Lower leg skin (tissue), 4 donors: ENCODE data around the gene SPATA2L. TPM values are rescaled to one million over a fixed set of nuclear protein-coding genes. Genes with fewer than 3 reads are reported as not detected.
"Not testable (repeated sequence)": the region's sequence is repeated elsewhere in the genome, so short reads cannot be mapped to it uniquely, and the experiment has no call there.

Experiments used
- DNase-seq, 2 donors: peaks; one replicate each; pipeline ENCODE4 v3.0.0-alpha.2; 2019; ENCODE audit warnings: low spot score in 2 of 2
- H3K4me3 ChIP-seq: fragments of 200-600 bp; sonication (generic); 2 replicates; pipeline ENCODE4 v1.5.1; 2017; ENCODE audit warnings: mild to moderate bottlenecking, low read depth; ENCODE audit not compliant: poor library complexity, severe bottlenecking
- POLR2A ChIP-seq, 2 donors: fragments of 450-650 bp; IDR thresholded peaks; one replicate each; pipeline ENCODE4 v1.6.1; 2016 to 2017; ENCODE audit warnings: antibody characterized with exemption in 2 of 2, mild to moderate bottlenecking in 1 of 2, moderate library complexity in 1 of 2
- WGBS, 2 donors: methylation state at CpG; one replicate each; pipeline ENCODE4 v1.1.5; 2018; 5-methylcytosine and 5-hydroxymethylcytosine counted together
- intact Hi-C: fragments of 100-400 bp; cut with DNase I; formaldehyde crosslinking; loops from one replicate; pipeline ENCODE4 v1.15.0; 2023; ENCODE audit warnings: low total_unique reads
- total RNA-seq, 4 donors: library from RNA; depleted of rRNA; stranded (reverse); fragments of >200 nt; gene quantifications; one replicate each; pipeline ENCODE4 v1.1.0, GENCODE V29; 2016
- TF ChIP-seq, protein P1 (sequence below), 3 donors: fragments of 450-650 bp; IDR thresholded peaks; one replicate each; pipeline ENCODE4 v1.5.1; 2016; ENCODE audit warnings: antibody characterized with exemption in 3 of 3, mild to moderate bottlenecking in 3 of 3, moderate library complexity in 2 of 3

Gene SPATA2L
- total RNA-seq, 4 donors from 2014 or later: 18.3 to 34.6 (median 28.4) TPM

DNA sequence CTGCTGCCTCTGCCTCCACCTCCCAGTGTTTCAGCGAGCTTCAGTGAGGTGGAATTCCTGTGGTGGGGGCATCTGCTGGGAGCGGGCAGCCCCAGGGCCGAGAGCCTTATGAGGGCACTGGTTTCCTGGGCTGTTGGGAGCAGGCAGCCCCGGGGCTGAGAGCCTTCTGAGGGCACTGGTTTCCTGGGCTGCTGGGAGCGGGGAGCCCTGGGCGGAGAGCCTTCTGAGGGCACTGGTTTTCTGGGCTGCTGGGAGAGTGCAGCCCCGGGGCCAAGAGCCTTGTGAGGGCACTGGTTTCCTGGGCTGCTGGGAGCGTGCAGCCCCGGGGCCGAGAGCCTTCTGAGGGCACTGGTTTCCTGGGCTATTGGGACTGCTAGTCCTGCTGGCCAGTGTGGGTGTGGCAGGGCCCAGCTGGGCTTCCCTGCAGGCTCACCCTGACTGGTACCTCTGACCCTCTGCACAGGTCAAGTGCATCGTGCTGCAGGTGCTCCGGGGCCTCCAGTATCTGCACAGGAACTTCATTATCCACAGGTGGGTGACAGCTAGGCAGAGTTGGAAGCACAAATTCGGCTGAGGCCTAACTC lies 9.4 kb downstream of the SPATA2L start:
- intact Hi-C loops: no loop called here
- DNase-seq: no peak
- TF ChIP-seq POLR2A (IDR thresholded peaks at IDR 0.05): no peak
- TF ChIP-seq, protein P1, sequence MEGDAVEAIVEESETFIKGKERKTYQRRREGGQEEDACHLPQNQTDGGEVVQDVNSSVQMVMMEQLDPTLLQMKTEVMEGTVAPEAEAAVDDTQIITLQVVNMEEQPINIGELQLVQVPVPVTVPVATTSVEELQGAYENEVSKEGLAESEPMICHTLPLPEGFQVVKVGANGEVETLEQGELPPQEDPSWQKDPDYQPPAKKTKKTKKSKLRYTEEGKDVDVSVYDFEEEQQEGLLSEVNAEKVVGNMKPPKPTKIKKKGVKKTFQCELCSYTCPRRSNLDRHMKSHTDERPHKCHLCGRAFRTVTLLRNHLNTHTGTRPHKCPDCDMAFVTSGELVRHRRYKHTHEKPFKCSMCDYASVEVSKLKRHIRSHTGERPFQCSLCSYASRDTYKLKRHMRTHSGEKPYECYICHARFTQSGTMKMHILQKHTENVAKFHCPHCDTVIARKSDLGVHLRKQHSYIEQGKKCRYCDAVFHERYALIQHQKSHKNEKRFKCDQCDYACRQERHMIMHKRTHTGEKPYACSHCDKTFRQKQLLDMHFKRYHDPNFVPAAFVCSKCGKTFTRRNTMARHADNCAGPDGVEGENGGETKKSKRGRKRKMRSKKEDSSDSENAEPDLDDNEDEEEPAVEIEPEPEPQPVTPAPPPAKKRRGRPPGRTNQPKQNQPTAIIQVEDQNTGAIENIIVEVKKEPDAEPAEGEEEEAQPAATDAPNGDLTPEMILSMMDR (IDR thresholded peaks at IDR 0.05): no peak
- 94 to 95% methylated on average over 10 to 13 of the region's 13 CpGs for WGBS, 2 donors
- no peak overlapping the region for H3K4me3 ChIP-seq

DNA sequence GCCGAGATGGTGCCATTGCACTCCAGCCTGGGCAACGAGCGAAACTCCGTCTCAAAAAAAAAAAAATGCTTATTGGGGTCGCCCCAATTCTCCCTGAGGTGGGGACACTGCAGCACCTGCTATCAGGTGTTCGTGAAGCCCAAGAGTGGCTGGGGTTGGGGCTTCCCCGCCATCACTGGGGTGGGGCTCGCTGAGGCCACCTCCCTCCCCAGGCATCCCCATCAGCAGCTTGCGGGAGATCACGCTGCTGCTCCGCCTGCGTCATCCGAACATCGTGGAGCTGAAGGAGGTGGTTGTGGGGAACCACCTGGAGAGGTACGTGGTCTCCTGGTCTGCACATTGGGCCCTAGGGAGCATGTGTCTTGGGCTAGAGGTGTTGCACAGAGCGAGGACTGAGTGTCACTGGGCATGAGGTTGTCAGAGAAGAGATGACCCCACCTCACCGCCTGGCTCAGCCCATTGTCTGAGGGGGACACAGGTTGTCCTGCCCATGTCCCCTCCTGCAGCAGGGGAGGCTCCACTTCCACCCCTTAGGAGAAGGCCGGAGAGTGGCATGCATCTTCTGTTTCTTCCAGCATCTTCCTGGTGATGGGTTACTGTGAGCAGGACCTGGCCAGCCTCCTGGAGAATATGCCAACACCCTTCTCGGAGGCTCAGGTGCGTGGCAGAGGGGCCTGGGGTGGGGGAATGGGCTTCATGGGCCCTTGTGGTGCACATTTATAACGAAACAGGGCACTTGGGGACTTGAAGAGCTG lies 10.1 kb downstream of the SPATA2L start:
- no peak for TF ChIP-seq POLR2A (IDR thresholded peaks at IDR 0.05)
- TF ChIP-seq, protein P1 (IDR thresholded peaks at IDR 0.05): no peak
- 95 to 96% methylated on average over 21 of the region's 21 CpGs for WGBS, 2 donors
- intact Hi-C loops: no loop called here
- DNase-seq: no peak
- H3K4me3 ChIP-seq: no peak overlapping the region

DNA sequence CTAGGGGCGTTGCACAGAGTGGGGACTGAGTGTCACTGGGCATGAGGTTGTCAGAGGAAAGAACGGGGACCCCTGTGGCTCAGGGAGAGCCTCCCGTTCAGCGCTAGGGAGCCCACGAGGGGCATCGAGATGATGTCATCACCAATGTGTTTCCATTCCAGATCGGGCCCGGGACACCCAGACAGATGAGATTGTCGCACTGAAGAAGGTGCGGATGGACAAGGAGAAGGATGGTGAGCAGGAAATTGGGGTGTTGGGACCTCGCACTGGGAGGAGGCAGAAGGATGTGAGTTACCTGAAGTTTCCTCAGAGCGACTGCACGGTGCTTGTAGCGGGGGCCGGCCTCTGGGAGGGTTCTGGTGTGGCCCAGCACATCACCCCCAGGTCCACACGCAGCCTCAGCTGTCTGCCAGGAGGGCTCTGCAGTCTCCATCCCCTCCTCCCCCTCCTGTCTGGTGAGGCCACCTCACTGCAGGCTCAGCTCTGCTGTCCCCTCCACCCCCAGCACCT lies 11.1 kb downstream of the SPATA2L start:
- TF ChIP-seq, protein P1 (IDR thresholded peaks at IDR 0.05): no peak
- no peak for TF ChIP-seq POLR2A (IDR thresholded peaks at IDR 0.05)
- WGBS, 2 donors: 91 to 95% methylated on average over 16 of the region's 16 CpGs

DNA sequence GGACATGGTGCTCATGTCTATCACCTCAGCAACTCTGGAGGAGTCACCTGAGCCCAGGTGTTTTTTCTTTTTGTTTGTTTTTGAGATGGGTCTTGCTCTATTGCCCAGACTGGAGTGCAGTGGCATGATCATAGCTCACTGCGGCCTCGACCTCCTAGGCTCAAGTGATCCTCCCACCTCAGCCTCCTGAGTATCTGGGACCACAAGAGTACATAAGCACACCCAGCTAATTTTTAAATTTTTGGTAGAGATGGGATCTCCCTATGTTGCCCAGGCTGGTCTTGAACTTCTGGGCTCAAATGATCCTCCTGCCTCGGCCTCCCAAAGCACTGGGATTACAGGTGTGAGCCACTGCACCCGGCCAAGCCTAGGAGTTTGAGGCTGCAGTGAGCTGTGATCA lies 11.9 kb downstream of the SPATA2L start:
- DNase-seq, H3K4me3 ChIP-seq, intact Hi-C loops: not testable (repeated sequence)
- 77 to 92% methylated on average over 4 of the region's 4 CpGs for WGBS, 2 donors

More for the DNA sequence above, 11.1 kb downstream of the SPATA2L start:
- intact Hi-C loops: no loop called here
- no peak overlapping the region for H3K4me3 ChIP-seq
- no peak for DNase-seq

DNA sequence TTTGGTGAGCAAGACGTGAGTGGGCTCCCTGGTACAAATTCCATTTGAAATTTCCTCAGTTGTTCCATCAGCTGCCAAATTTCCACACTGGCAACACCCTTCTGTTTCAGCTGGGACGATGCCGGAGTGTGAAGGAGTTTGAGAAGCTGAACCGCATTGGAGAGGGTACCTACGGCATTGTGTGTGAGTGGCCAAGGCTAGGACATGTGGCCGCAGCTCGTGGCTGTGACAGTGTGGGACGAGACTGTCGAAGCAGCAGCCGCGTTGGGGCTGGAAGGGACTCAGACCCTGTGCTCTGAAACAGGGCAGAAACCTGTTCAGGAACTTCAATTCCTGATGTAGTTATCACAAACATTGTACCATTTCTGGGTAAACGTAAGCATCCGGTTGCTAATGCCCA lies 12.4 kb downstream of the SPATA2L start:
- DNase-seq: no peak
- WGBS, 2 donors: 93% methylated on average over 13 of the region's 13 CpGs
- TF ChIP-seq, protein P1 (IDR thresholded peaks at IDR 0.05): no peak
- no peak for TF ChIP-seq POLR2A (IDR thresholded peaks at IDR 0.05)
- no peak overlapping the region for H3K4me3 ChIP-seq
- intact Hi-C loops: no loop called here

DNA sequence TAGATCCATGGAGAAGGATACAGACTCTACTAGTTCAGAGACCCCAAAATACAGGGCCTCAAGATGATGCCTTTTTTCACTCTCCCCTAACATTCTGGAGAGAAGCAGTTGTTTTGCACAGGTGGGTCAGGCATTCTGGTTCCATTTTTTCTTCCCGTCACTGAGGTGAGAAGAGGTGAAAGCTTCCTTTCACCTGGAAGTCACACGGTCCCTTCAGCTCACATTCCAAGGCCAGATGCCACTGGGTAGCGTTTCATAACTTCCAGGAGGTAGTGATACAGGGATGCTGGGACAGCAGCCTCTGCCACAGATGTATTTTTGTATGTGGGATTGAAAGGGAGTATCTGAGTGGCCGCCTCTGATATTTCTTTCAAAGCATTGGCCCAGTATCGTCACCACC lies 13.1 kb downstream of the SPATA2L start:
- intact Hi-C loops: no loop called here
- TF ChIP-seq, protein P1 (IDR thresholded peaks at IDR 0.05): no peak
- TF ChIP-seq POLR2A (IDR thresholded peaks at IDR 0.05): no peak
- H3K4me3 ChIP-seq: no peak overlapping the region
- WGBS, 2 donors: 90 to 94% methylated on average over 5 of the region's 5 CpGs
- DNase-seq: no peak
